AG08395 (cell line): ENCODE measurements around the gene RERE.
"Not testable (repeated sequence)": the region's sequence is repeated elsewhere in the genome, so short reads cannot be mapped to it uniquely, and the experiment has no call there.

ENCODE experiments used
- DNase-seq: peaks from one replicate; pipeline ENCODE4 v3.0.0; 2012; ENCODE audit warnings: mixed read lengths, low spot score

The RERE gene

GRCh38 chr1:8841395-8841794 is 24.0 kb upstream of the RERE start:
- DNase-seq = no peak

- no peak for DNase-seq
These were observed 22.6 kb upstream of the RERE start for GRCh38 chr1:8839990-8840389.

GRCh38 chr1:8835941-8836643 is 18.7 kb upstream of the RERE start:
- DNase-seq = peak; percentile 49

- DNase-seq = no peak
These were observed 13.9 kb upstream of the RERE start for GRCh38 chr1:8831340-8831739.

- not testable (repeated sequence) for DNase-seq
These were observed 13.3 kb upstream of the RERE start for GRCh38 chr1:8830732-8831131.

- peak; percentile 91 for DNase-seq
These were observed 8.6 kb upstream of the RERE start for GRCh38 chr1:8825985-8826481.

GRCh38 chr1:8823295-8823664 is 5.8 kb upstream of the RERE start:
- DNase-seq = no peak

- DNase-seq = peak; percentile 88
These were observed 5.2 kb upstream of the RERE start for GRCh38 chr1:8822373-8823294.

- DNase-seq = no peak
These were observed 3.6 kb upstream of the RERE start for GRCh38 chr1:8821084-8821483.

- not testable (repeated sequence) for DNase-seq
These were observed 1.3 kb upstream of the RERE start for GRCh38 chr1:8818789-8819188.

GRCh38 chr1:8818325-8818775 is 910 bp upstream of the RERE start:
- peak; percentile 24 for DNase-seq

GRCh38 chr1:8816831-8817411 is 519 bp downstream of the RERE start:
- no peak for DNase-seq

- DNase-seq = peak; percentile 17
These were observed 1.2 kb downstream of the RERE start for GRCh38 chr1:8816264-8816663.

GRCh38 chr1:8815582-8816151 is 1.8 kb downstream of the RERE start:
- no peak for DNase-seq

GRCh38 chr1:8814865-8815264 is 2.6 kb downstream of the RERE start:
- no peak for DNase-seq

GRCh38 chr1:8813991-8814390 is 3.4 kb downstream of the RERE start:
- no peak for DNase-seq

- no peak for DNase-seq
These were observed 4.2 kb downstream of the RERE start for GRCh38 chr1:8813016-8813763.

GRCh38 chr1:8812081-8812480 is 5.4 kb downstream of the RERE start:
- DNase-seq = no peak

- no peak for DNase-seq
These were observed 6.5 kb downstream of the RERE start for GRCh38 chr1:8810987-8811386.

- no peak for DNase-seq
These were observed 8.1 kb downstream of the RERE start for GRCh38 chr1:8809342-8809736.

- DNase-seq = no peak
These were observed 10.4 kb downstream of the RERE start for GRCh38 chr1:8807004-8807403.

GRCh38 chr1:8800416-8800815 is 17.0 kb downstream of the RERE start:
- no peak for DNase-seq
